ENCODE results near the gene POLR3F. TPM values are rescaled to one million over a fixed set of nuclear protein-coding genes. Genes with fewer than 3 reads are reported as not detected.

The POLR3F gene
- total RNA-seq, 1 donor from 2014 or later = 9.3 TPM

DNA sequence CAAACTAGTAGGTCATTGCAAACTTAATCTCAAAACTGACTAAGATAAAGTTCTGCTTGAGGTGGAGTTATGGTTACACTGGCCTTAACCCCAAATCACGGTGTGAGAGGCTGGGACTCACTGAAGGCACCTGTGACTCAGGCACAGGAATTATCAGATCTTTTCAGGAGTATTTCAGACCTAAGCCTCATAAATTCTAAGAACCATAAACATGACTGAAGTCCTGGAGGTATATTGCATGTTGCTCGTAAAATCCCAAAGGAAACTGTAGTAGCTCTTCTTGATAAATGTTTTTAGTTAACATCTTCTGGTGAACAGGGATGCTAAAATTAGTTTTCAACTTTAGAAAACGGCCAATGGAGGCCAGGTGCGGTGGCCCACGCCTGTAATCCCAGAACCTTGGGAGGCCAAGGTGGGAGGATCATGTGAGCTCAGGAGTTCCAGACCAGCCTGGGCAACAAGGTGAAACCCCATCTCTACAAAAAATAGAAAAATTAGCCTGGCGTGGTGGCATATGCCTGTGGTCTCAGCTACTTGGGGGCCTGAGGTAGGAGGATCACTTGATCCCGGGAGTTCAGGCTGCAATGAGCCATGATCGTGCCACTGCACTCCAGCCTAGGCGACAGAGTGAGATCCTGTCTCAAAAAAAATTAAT is 36.9 kb upstream of the POLR3F start:
- Mint-ChIP-seq H3K27ac (ENCODE audit: unreplicated experiment) (no peak overlapping the region), H3K4me1 (ENCODE audit: low read depth) (peaks cover 15% of the 10 kb centered on the region), H3K27me3 (ENCODE audit: low read depth) (no peaks in the 10 kb centered on the region), H3K36me3 (ENCODE audit: low read depth) (no peaks in the 10 kb centered on the region), H3K4me3 (ENCODE audit: unreplicated experiment) (no peak overlapping the region), H3K9me3 (ENCODE audit: low read depth) (no peaks in the 10 kb centered on the region)
- TF ChIP-seq, protein P1, sequence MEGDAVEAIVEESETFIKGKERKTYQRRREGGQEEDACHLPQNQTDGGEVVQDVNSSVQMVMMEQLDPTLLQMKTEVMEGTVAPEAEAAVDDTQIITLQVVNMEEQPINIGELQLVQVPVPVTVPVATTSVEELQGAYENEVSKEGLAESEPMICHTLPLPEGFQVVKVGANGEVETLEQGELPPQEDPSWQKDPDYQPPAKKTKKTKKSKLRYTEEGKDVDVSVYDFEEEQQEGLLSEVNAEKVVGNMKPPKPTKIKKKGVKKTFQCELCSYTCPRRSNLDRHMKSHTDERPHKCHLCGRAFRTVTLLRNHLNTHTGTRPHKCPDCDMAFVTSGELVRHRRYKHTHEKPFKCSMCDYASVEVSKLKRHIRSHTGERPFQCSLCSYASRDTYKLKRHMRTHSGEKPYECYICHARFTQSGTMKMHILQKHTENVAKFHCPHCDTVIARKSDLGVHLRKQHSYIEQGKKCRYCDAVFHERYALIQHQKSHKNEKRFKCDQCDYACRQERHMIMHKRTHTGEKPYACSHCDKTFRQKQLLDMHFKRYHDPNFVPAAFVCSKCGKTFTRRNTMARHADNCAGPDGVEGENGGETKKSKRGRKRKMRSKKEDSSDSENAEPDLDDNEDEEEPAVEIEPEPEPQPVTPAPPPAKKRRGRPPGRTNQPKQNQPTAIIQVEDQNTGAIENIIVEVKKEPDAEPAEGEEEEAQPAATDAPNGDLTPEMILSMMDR (IDR thresholded peaks at IDR 0.05) = no peak
- DNase-seq (ENCODE audit: low spot score) = no peak

DNA sequence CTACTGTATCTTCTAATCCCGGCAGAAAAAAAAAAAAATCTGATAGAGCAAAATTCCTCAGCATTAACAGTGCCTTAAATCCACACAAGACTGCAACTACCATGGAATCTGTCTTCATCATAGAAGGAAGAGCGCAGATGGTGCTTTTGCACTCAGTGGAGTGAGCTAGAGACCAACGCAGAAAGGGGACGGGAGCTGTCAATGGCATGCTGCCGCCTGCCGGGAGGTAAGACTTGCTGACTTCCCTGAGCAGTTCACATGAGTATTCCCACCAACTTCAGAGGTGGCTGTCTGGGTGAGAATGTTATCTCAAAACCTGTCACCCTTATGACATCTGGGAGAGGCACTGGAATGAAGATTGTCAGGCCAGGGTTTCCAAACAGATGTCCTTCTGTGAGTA is 36.0 kb upstream of the POLR3F start:
- H3K27ac Mint-ChIP-seq (ENCODE audit: unreplicated experiment) = no peak overlapping the region
- H3K4me3 Mint-ChIP-seq (ENCODE audit: unreplicated experiment) = no peak overlapping the region
- H3K9me3 Mint-ChIP-seq (ENCODE audit: low read depth) = no peaks in the 10 kb centered on the region
- H3K36me3 Mint-ChIP-seq (ENCODE audit: low read depth) = no peaks in the 10 kb centered on the region
- TF ChIP-seq, protein P1 (IDR thresholded peaks at IDR 0.05) = no peak
- no peaks in the 10 kb centered on the region for H3K27me3 Mint-ChIP-seq (ENCODE audit: low read depth)
- DNase-seq (ENCODE audit: low spot score) = no peak
- peaks cover 15% of the 10 kb centered on the region for H3K4me1 Mint-ChIP-seq (ENCODE audit: low read depth)

DNA sequence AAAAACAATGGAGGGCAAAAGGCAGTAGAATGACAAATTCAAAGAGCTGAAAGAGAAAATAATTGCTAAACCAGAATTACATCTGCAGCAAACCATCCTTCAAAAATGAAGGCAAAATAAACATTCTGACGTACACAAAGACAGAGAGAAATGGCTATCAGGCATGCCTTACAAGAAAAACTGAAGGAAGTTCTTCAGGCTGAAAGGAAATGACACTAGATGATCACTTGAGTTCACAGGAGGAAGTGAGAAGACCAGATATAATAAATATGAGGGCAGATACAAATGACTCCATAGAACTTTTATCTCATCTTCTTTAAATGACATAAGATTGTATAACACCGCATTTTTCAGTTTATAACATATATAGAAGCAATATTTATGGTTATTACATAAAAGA is 30.3 kb upstream of the POLR3F start:
- DNase-seq (ENCODE audit: low spot score) = no peak
- Mint-ChIP-seq H3K9me3 (ENCODE audit: low read depth) (no peaks in the 10 kb centered on the region), H3K4me1 (ENCODE audit: low read depth) (no peaks in the 10 kb centered on the region), H3K27me3 (ENCODE audit: low read depth) (no peaks in the 10 kb centered on the region), H3K27ac (ENCODE audit: unreplicated experiment) (no peak overlapping the region), H3K4me3 (ENCODE audit: unreplicated experiment) (no peak overlapping the region), H3K36me3 (ENCODE audit: low read depth) (peaks cover 2% of the 10 kb centered on the region)
- TF ChIP-seq, protein P1 (IDR thresholded peaks at IDR 0.05) = no peak

DNA sequence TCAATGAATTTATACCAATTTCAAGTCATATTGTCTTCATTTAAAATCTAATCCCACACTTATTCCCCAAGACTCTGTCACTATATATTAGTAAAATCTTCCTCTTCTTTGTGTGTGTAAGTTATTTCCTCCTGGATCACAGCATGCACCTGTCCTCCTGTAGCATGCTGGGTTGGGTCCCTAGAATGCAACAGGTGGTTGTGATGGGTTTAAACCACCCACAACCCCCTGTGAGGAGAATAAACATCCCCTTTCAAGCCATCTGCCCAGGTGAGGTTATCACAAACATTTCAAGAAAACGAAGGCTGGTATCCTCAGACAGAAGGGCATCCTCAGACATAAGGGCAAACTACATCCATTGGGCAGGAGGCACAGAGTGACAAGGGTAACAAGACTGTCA is 26.8 kb upstream of the POLR3F start:
- Mint-ChIP-seq H3K36me3 (ENCODE audit: low read depth) (peaks cover 2% of the 10 kb centered on the region), H3K27me3 (ENCODE audit: low read depth) (no peaks in the 10 kb centered on the region), H3K4me1 (ENCODE audit: low read depth) (no peaks in the 10 kb centered on the region), H3K9me3 (ENCODE audit: low read depth) (no peaks in the 10 kb centered on the region), H3K27ac (ENCODE audit: unreplicated experiment) (no peak overlapping the region), H3K4me3 (ENCODE audit: unreplicated experiment) (no peak overlapping the region)
- DNase-seq (ENCODE audit: low spot score) = no peak
- TF ChIP-seq, protein P1 (IDR thresholded peaks at IDR 0.05) = no peak

- no peak overlapping the region for H3K27ac Mint-ChIP-seq (ENCODE audit: unreplicated experiment)
- H3K36me3 Mint-ChIP-seq (ENCODE audit: low read depth) = peaks cover 1% of the 10 kb centered on the region
- H3K4me1 Mint-ChIP-seq (ENCODE audit: low read depth) = no peaks in the 10 kb centered on the region
- H3K4me3 Mint-ChIP-seq (ENCODE audit: unreplicated experiment) = no peak overlapping the region
- H3K27me3 Mint-ChIP-seq (ENCODE audit: low read depth) = no peaks in the 10 kb centered on the region
- TF ChIP-seq, protein P1 (IDR thresholded peaks at IDR 0.05) = no peak
- no peaks in the 10 kb centered on the region for H3K9me3 Mint-ChIP-seq (ENCODE audit: low read depth)
- no peak for DNase-seq (ENCODE audit: low spot score)
Measured at GRCh38 chr20:18443886-18444285, 23.3 kb upstream of the POLR3F start.

Measured in chondrocyte (in vitro differentiated cells).